Activated CD4-positive, alpha-beta T cell treated with anti-CD3 and anti-CD28 coated beads, Interleukin-2, amount 50 U/mL, for 16 hours (primary cell): ENCODE measurements around the gene SLC6A12.
"Not testable (repeated sequence)": the region's sequence is repeated elsewhere in the genome, so short reads cannot be mapped to it uniquely, and the experiment has no call there.

ENCODE experiments used
- DNase-seq: peaks from one replicate; pipeline ENCODE4 v3.0.0-alpha.2; 2020

Gene SLC6A12

GRCh38 chr12:195951-196350, 18.0 kb downstream of the SLC6A12 start:
- no peak for DNase-seq

GRCh38 chr12:195156-195555, 18.8 kb downstream of the SLC6A12 start:
- no peak for DNase-seq

GRCh38 chr12:194276-194675, 19.7 kb downstream of the SLC6A12 start:
- DNase-seq: no peak

- DNase-seq: no peak
These were observed 20.7 kb downstream of the SLC6A12 start for GRCh38 chr12:193261-193660.

DNA sequence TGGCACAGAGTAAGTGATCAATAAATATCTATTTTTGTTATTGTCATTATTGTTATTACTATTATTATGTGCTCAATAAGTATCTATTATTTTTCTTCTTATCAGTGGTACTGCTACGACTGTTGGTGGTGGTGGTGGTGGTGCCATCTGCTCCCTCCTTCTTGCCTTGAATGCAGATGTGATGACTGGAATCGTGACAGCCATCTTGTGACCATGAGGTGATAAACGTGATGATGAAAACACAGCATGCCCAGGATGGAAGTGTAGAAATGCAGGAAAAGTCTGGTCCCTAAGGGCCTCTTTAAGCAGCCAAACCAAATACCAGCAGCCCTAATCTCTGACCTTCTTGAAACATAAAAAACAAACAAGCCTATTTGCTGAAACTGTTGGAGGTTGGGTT, 22.4 kb downstream of the SLC6A12 start:
- DNase-seq: no peak

- DNase-seq: no peak
These were observed 23.1 kb downstream of the SLC6A12 start for GRCh38 chr12:190881-191280.

- DNase-seq: no peak
These were observed 24.4 kb downstream of the SLC6A12 start for GRCh38 chr12:189622-189962.

GRCh38 chr12:188910-189621, 24.9 kb downstream of the SLC6A12 start:
- DNase-seq: peak; percentile 46

DNA sequence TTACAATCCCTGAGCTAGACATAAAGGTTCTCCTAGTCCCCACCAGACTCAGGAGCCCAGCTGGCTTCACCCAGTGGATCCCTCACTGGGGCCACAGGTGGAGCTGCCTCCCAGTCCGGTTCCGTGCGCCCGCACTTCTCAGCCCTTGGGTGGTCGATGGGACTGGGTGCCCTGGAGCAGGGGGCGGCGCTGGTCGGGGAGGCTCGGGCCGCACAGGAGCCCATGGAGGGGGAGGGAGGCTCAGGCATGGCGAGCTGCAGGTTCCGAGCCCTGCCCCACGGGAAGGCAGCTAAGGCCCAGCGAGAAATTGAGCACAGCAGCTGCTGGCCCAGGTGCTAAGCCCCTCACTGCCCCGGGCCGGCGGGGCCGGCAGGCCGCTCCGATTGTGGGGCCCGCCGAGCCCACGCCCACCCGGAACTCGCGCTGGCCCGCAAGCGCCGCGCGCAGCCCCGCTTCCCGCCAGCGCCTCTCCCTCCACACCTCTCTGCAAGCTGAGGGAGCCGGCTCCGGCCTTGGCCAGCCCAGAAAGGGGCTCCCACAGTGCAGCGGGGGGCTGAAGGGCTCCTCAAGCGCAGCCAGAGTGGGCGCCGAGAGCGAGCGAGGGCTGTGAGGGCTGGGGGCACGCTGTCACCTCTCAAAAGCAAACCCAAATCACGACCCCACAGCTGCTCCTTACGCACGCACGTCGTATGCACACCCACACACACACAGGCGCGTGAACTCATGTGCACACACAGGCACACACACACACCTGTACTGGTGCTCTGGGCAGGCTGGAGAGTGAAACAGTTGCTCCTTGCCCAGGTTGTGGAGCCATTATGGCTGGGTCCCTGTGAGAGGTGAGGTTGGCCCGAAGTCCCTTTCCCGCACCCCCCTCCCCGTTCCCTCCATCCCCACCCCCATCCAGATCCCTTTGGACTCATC, 25.7 kb downstream of the SLC6A12 start:
- not testable (repeated sequence) for DNase-seq

- DNase-seq: no peak
These were observed 27.8 kb downstream of the SLC6A12 start for GRCh38 chr12:186006-186625.

DNA sequence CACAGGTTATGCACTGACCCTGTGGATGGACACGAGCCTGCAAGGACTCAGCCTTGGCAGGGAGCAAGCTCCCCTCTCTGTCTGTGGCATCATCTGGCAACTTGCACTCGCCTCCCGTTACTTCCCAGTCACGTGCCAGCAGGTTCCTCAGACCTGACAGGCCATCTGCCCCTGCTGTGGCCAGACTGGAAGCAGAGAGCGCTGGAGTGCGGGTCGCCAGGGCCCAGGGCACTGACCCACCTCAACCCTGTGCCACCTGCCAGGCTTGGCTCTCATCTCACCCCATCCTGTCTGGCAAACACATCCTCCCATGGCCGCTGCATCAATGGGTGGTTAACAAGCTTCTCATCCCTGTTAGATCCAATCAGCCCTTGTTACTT, 28.4 kb downstream of the SLC6A12 start:
- no peak for DNase-seq

GRCh38 chr12:184811-185575, 29.0 kb downstream of the SLC6A12 start:
- no peak for DNase-seq

DNA sequence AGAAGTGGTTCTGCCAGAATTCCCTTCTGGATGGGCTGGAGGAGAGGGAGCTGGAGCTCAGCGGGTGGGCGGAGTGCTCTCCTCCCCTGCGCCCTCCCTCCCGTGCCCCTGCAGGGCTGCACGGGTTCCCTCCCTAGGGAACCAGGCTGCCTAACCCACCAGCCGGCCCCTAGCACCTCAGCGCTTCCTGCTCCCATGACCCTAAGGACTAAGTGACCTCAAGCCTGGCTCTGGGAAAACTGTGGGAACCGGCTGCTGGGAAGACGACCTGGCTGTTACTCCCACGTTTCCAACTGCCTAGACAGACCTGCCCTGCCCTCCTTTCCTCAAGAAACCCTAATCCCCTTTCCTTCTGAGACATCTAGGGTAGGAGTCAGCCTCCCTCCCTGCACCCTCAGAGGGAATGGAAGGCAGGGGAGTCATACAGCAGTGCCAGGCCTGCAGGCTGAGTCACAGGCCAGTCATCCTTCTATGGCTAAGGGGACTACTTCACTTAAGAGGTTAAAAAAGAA, 31.5 kb downstream of the SLC6A12 start:
- no peak for DNase-seq

DNA sequence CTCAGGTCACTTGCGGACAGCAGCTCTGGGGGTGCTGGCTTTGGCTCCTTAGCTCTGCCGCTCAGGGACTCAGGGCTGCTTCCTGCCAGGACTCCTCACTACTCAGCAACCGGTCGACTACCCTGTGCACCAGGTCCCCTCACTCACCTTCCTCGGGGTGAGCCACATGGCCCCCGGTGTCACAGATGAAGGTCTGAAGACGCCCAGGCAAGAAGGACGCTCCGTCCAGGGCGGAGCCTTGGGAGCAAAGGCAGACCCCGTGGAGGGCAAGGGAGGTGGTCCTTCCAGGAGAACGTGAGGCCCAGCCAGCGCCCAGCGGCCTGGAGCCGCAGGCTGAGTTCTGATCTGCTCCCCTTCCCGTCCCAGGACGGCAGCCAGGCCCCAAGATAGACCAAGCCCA, 32.0 kb downstream of the SLC6A12 start:
- no peak for DNase-seq

- no peak for DNase-seq
These were observed 33.5 kb downstream of the SLC6A12 start for GRCh38 chr12:180445-180844.

GRCh38 chr12:179885-180284, 34.1 kb downstream of the SLC6A12 start:
- DNase-seq: no peak

DNA sequence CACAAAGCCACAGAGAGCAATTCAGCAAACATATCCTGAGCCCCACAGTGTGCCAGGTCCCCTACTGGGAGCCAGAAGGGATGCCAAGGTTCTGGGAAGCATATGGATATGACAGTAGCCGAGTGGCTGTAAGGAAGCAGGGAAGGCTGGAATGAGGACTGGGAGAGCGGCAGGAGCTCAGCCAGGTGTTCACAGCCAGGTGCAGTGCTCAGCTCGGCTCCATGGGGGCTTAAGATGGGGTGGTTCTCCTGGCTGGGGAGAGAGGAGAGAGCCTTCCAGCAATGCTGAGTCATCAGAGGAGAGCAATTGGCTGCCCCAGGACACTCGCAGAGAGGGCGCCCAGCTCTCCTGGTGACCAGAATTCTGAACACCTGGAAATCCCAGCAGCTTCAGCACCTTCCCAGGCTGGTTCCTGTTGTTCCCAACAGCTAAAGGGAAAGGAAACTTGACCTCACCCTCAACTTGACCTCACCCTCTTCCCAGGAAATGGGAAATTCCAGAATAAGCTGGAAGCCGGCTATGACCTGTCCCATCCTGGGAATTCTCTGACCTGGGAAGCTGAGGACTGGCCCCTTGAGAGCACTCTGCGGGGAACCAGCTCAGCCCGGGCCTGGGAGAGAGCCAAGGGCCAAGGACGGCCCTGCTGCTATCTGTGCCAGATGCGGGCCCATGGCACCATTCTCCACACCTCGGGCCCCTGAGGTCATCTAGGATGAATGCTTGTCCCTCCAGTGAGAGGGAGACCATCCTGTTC, 34.6 kb downstream of the SLC6A12 start:
- no peak for DNase-seq

DNA sequence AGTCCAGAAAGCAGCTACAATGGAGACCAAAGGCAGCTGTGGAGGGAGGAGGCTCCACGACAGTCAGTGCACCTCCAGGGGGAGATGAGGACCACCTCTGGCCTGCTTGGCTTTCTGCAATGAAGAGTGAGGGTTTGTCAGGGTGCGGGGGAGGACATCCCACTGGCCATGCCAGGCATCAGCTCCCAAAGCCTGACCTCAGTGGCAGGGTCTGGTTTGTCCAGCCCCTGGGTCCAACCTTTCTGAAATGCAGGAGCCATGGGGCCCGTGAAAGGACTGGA, 35.2 kb downstream of the SLC6A12 start:
- no peak for DNase-seq

DNA sequence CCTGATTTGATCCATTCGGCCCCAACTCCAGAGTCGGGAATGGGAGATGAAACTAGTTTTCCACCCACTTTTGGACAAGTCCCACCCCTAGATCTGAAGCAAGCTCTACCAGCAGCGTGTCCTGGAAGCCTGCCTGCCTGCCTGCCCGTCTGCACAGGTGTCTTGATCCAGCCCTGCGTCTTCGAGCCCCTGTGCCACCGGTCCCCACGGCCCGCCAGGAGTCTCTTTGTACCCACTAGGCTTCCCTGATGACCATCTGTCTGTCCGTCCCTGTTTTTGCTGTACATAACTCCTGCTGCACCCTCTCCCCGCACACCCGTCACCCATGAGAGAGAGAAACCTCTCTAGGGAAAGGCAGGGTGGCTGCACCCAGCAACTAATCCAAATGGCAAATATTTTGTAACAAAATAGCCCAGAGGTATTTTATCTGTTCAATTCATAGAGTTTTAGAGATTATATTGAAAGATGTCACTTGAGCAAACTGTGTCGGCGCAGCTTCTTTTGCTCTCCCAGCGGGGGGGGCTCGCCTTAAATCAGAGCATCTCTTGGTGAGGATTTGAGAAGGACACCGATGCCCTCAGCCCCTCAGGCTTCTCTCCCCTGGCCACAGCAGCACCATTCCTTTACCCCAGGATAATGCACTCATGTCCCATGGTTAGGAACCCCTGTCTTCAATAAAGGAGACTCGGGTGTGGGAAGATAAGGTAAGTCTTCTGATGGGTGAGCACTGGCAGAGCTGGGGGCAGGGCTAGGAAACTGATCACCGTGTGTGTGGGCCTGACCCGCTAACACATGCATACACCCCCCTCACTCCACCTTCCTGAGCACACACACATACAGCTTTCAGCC, 35.8 kb downstream of the SLC6A12 start:
- no peak for DNase-seq

DNA sequence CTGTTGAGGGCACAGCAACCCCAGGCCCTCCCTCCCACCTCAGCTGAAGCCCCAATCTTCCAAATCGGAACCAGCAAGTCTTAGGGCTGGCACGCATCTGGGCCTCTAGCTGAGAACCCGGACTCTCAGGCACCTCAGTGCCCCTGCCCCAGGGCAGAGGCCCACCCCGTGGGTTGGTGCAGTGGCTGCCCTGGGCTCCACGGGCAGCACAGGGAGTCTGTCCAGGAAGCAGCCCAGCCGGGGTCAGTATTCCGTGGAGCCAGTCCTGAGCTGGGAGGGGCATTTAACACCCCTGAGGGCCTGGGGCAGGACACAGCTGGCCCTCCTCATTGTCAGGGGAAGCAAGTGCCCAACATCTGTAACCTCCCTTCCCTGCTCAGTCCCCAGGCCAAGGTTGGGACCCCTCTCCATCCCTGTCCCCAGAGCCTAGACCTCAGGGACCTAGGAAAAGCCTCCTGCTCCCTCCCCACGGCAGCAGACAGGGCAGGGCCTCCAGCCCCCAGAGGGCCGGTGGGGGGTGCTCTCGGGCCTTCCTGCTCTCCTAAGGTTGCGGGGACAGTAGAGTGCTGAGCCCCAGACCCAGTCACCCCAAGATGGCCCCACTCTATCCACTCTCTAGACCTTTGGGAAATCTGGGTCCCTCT, 36.5 kb downstream of the SLC6A12 start:
- no peak for DNase-seq
